Gastrocnemius medialis (tissue), 4 donors: Measurements from ENCODE around the gene GRIN2B. TPM values are rescaled to one million over a fixed set of nuclear protein-coding genes. Genes with fewer than 3 reads are reported as not detected.

ENCODE experiments used
- ATAC-seq, 2 donors: fragments of 150-250 bp; one replicate each; pipeline ENCODE4 v1.9.1; 2016
- DNase-seq, 2 donors: peaks; one replicate each; pipeline ENCODE4 v3.0.0-alpha.2; 2019
- H3K27ac ChIP-seq, 4 donors: fragments of 200-600 bp; sonication (generic); 1 replicate in 1 of 4; 2 replicates in 3 of 4; pipeline ENCODE4 v1.5.1; 2016 to 2018; ENCODE audit warnings: mild to moderate bottlenecking in 2 of 4, moderate library complexity in 1 of 4
- H3K27me3 ChIP-seq, 3 donors: fragments of 200-600 bp; sonication (generic) in 2 of 3; 1 replicate in 1 of 3; 2 replicates in 2 of 3; pipeline versions ENCODE4 v1.5.1 to v1.6.0; 2016 to 2019; ENCODE audit warnings: mild to moderate bottlenecking in 1 of 3, moderate library complexity in 1 of 3
- H3K36me3 ChIP-seq, 2 donors: fragments of 200-600 bp; sonication (generic) in 1 of 2; one replicate each; pipeline ENCODE4 v1.5.1; 2017 to 2018
- H3K4me1 ChIP-seq, 2 donors: fragments of 200-600 bp; sonication (generic) in 1 of 2; one replicate each; pipeline ENCODE4 v1.5.1; 2016 to 2017; ENCODE audit warnings: mild to moderate bottlenecking in 2 of 2
- H3K4me3 ChIP-seq, 4 donors: fragments of 200-600 bp; sonication (generic) in 3 of 4; 1 replicate in 1 of 4; 2 replicates in 3 of 4; pipeline ENCODE4 v1.5.1; 2016 to 2019; ENCODE audit warnings: mild to moderate bottlenecking in 2 of 4
- H3K9me3 ChIP-seq, 3 donors: fragments of 200-600 bp; sonication (generic) in 2 of 3; 1 replicate in 1 of 3; 2 replicates in 2 of 3; pipeline ENCODE4 v1.5.1; 2016 to 2019
- POLR2A ChIP-seq, 2 donors: fragments of 450-650 bp; IDR thresholded peaks; one replicate each; pipeline ENCODE4 v1.6.1; 2017; ENCODE audit warnings: antibody characterized with exemption in 2 of 2, mild to moderate bottlenecking in 2 of 2, moderate library complexity in 2 of 2
- in situ Hi-C, 4 donors: fragments of 200-750 bp; cut with MboI; loops; one replicate each; pipeline versions ENCODE4 v1.15.0 to v1.8.0; 2017; ENCODE audit warnings: low sequenced_read_pairs in 4 of 4
- intact Hi-C: fragments of 100-400 bp; cut with DNase I; formaldehyde crosslinking; loops from one replicate; pipeline ENCODE4 v1.15.1; 2023; ENCODE audit warnings: low total_unique reads
- total RNA-seq, 4 donors: library from RNA; depleted of rRNA; stranded (reverse); fragments of >200 nt; gene quantifications; one replicate each; pipeline versions ENCODE4 v1.1.0 to v1.2.3, GENCODE V29; 2016
- TF ChIP-seq, protein P1 (sequence below), 5 experiments: fragments of 450-650 bp in 3 of 5; fragments of 200-600 bp in 2 of 5; sonication (generic) in 2 of 5; IDR thresholded peaks in 4 of 5; conservative IDR thresholded peaks in 1 of 5; 1 replicate in 4 of 5; 2 replicates in 1 of 5; pipeline ENCODE4 v1.5.1; 2016 to 2019; ENCODE audit warnings: antibody characterized with exemption in 5 of 5, mild to moderate bottlenecking in 3 of 5, moderate library complexity in 3 of 5

The GRIN2B gene
- total RNA-seq, 4 donors from 2014 or later = not detected

- no peak for ATAC-seq
- in situ Hi-C loops = no loop called here
- peaks cover 0 to 5% (median 0%) of the 10 kb centered on the region in 3 donors for H3K27me3 ChIP-seq
Measured at GRCh38 chr12:13962699-13963098, 18.7 kb downstream of the GRIN2B start.

DNA sequence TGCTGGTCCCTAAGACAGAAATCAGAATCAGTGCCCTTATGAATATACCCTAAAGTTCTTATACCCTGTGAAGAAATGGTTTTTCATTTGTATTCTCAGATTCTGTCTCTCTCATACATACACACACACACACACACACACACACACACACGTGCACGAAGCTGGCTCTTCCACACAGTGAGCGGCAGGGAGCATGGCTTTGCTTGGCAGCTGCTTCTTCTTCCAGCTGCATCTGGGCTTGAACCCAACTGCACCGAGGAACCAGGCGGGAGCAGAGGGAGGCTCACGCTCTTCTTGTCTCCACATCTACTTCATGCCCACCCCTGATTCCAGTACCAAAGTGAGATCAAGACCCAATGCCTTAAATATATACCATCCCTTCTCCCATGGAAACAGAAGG is 19.4 kb downstream of the GRIN2B start:
- H3K4me1 ChIP-seq = no peaks in the 10 kb centered on the region
- ATAC-seq (no peak), DNase-seq (no peak)
- H3K9me3 ChIP-seq = no peaks in the 10 kb centered on the region
- no peak for TF ChIP-seq POLR2A (IDR thresholded peaks at IDR 0.05)
- TF ChIP-seq, protein P1, sequence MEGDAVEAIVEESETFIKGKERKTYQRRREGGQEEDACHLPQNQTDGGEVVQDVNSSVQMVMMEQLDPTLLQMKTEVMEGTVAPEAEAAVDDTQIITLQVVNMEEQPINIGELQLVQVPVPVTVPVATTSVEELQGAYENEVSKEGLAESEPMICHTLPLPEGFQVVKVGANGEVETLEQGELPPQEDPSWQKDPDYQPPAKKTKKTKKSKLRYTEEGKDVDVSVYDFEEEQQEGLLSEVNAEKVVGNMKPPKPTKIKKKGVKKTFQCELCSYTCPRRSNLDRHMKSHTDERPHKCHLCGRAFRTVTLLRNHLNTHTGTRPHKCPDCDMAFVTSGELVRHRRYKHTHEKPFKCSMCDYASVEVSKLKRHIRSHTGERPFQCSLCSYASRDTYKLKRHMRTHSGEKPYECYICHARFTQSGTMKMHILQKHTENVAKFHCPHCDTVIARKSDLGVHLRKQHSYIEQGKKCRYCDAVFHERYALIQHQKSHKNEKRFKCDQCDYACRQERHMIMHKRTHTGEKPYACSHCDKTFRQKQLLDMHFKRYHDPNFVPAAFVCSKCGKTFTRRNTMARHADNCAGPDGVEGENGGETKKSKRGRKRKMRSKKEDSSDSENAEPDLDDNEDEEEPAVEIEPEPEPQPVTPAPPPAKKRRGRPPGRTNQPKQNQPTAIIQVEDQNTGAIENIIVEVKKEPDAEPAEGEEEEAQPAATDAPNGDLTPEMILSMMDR (IDR thresholded peaks at IDR 0.05 in 4 of 5, conservative IDR thresholded peaks at IDR 0.05 in 1 of 5) = no peak
- H3K36me3 ChIP-seq = no peaks in the 10 kb centered on the region
- H3K4me3 ChIP-seq = no peak overlapping the region
- peaks cover 0 to 5% (median 0%) of the 10 kb centered on the region in 3 donors for H3K27me3 ChIP-seq
- intact Hi-C loops (no loop called here), in situ Hi-C loops (no loop called here)
- H3K27ac ChIP-seq = no peak overlapping the region

More at GRCh38 chr12:13962699-13963098, 18.7 kb downstream of the GRIN2B start:
- Histone ChIP-seq H3K27ac (no peak overlapping the region), H3K4me1 (no peaks in the 10 kb centered on the region), H3K9me3 (no peaks in the 10 kb centered on the region), H3K4me3 (no peak overlapping the region), H3K36me3 (no peaks in the 10 kb centered on the region)
- DNase-seq = no peak
- TF ChIP-seq, protein P1 (IDR thresholded peaks at IDR 0.05 in 4 of 5, conservative IDR thresholded peaks at IDR 0.05 in 1 of 5) = no peak
- intact Hi-C loops = no loop called here

DNA sequence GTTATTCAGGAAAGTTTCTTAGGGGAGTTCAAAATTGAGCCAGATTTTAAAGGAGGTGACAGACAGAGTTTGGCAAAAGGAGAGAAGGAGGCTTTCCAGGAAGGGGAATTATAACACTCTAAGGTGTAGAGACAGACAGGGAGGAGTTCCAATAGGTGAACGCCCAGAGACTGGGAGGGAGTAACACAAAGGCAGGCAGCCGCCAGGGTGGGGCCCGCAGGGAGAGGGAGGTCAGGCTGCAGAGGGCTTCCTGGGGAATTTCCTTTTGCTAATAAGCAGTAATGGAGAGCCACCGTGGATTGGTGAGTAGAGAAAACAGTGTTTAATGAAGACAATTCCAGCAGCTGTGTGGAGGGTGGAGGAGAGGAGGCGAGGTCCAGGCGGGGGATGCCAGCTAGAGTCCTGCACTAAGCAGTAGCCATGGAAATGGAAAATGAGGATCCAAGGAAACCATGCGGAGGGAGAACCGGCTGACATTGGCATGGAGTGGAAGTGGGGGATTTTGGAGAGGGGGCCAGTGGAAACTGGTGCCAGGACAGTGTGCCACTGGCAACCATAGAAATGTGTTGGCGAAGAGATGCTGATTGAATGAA is 22.2 kb downstream of the GRIN2B start:
- ATAC-seq (no peak), DNase-seq (no peak)
- intact Hi-C loops = no loop called here
- no peaks in the 10 kb centered on the region for H3K9me3 ChIP-seq
- no peaks in the 10 kb centered on the region for H3K36me3 ChIP-seq
- no peak overlapping the region for H3K4me3 ChIP-seq
- no peak overlapping the region for H3K27ac ChIP-seq
- in situ Hi-C loops = no loop called here
- no peaks in the 10 kb centered on the region for H3K4me1 ChIP-seq
- TF ChIP-seq POLR2A (IDR thresholded peaks at IDR 0.05) = no peak
- TF ChIP-seq, protein P1 (IDR thresholded peaks at IDR 0.05 in 4 of 5, conservative IDR thresholded peaks at IDR 0.05 in 1 of 5) = no peak
- peaks cover 0 to 5% (median 0%) of the 10 kb centered on the region in 3 donors for H3K27me3 ChIP-seq

DNA sequence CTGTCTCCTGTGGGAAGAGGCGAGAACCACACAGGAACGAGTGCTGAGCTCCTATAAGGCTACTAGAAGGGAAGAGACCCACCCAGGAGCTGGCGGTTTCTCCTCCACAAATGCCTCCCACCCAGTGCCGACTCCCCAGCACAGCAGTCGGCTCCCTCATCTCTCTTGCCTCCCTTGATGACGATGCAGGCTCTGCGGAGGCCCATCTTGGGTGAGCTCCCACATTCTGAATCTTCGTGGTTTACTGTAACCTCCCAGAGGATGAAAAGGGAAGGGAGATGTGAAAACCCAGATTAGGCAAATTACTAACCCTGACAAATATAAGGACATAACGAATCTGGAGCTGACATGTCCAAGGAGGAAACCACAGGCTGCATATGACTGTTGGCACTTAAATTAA is 23.8 kb downstream of the GRIN2B start:
- Histone ChIP-seq H3K9me3 (no peaks in the 10 kb centered on the region), H3K27me3 (peaks cover 0 to 5% (median 0%) of the 10 kb centered on the region in 3 donors), H3K27ac (no peak overlapping the region), H3K4me1 (no peaks in the 10 kb centered on the region), H3K36me3 (no peaks in the 10 kb centered on the region), H3K4me3 (no peak overlapping the region)
- in situ Hi-C loops = no loop called here
- intact Hi-C loops = no loop called here
- ATAC-seq (no peak), DNase-seq (no peak)
- TF ChIP-seq, protein P1 (IDR thresholded peaks at IDR 0.05 in 4 of 5, conservative IDR thresholded peaks at IDR 0.05 in 1 of 5) = no peak
- no peak for TF ChIP-seq POLR2A (IDR thresholded peaks at IDR 0.05)
